ENCODE measurements around the gene SRPX. TPM values are rescaled to one million over a fixed set of nuclear protein-coding genes. Genes with fewer than 3 reads are reported as not detected.

The SRPX gene
- total RNA-seq, 2 donors from 2014 or later = 42.5 to 78.4 TPM

GRCh38 chrX:38224160-38224559, 3.5 kb upstream of the SRPX start:
- DNase-seq (no peak), ATAC-seq (no peak)
- Histone ChIP-seq H3K9me3 (no peaks in the 10 kb centered on the region), H3K4me3 (no peak overlapping the region), H3K36me3 (replicated peaks in 1 of 2; ENCODE audit: insufficient read depth in 1 of 2, low read depth in 2 of 2) (no peaks in the 10 kb centered on the region), H3K27ac (no peak overlapping the region), H3K4me1 (peaks cover 7% of the 10 kb centered on the region), H3K27me3 (no peaks in the 10 kb centered on the region)
- TF ChIP-seq, protein P1, sequence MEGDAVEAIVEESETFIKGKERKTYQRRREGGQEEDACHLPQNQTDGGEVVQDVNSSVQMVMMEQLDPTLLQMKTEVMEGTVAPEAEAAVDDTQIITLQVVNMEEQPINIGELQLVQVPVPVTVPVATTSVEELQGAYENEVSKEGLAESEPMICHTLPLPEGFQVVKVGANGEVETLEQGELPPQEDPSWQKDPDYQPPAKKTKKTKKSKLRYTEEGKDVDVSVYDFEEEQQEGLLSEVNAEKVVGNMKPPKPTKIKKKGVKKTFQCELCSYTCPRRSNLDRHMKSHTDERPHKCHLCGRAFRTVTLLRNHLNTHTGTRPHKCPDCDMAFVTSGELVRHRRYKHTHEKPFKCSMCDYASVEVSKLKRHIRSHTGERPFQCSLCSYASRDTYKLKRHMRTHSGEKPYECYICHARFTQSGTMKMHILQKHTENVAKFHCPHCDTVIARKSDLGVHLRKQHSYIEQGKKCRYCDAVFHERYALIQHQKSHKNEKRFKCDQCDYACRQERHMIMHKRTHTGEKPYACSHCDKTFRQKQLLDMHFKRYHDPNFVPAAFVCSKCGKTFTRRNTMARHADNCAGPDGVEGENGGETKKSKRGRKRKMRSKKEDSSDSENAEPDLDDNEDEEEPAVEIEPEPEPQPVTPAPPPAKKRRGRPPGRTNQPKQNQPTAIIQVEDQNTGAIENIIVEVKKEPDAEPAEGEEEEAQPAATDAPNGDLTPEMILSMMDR (IDR thresholded peaks at IDR 0.05) = no peak
- TF ChIP-seq POLR2A (IDR thresholded peaks at IDR 0.05) = no peak
- intact Hi-C loops (cut with DNase I) = no loop called here

DNA sequence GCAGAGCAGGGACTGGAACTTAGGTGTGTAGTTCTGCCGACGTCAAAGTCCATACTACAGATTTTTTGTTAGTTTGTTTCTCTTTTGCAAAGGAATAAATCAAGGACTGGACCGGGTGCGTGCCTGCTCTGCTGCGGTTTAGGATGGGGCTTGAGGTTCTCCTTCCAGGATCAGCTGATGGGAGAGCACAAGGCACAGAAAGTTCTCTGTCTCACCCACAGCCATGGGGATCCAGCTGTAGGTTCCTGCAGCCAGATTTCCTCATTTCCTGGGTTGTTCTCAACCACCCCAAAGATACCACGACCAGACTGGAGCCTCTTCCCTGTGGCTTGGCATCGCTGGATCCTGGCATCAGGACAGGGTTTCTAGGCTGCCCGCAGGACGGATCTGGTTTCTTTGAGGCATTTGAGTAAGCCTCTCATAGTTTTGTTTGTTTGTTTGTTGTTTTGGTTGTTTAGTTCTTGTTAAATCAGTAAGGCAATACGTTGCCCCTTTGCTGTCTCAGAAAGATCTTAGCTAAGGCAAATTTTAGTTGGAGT, 789 bp upstream of the SRPX start:
- TF ChIP-seq POLR2A (IDR thresholded peaks at IDR 0.05) = no peak
- TF ChIP-seq, protein P1 (IDR thresholded peaks at IDR 0.05) = no peak
- no peak for ATAC-seq
- DNase-seq = no peak
- no peaks in the 10 kb centered on the region for H3K36me3 ChIP-seq (replicated peaks in 1 of 2; ENCODE audit: insufficient read depth in 1 of 2, low read depth in 2 of 2)
- no peak overlapping the region for H3K27ac ChIP-seq
- no peaks in the 10 kb centered on the region for H3K9me3 ChIP-seq
- H3K27me3 ChIP-seq = no peaks in the 10 kb centered on the region
- no peak overlapping the region for H3K4me3 ChIP-seq
- 61 to 90% methylated on average over 7 to 10 of the region's 10 CpGs for WGBS, 2 donors
- H3K4me1 ChIP-seq = peaks cover 7% of the 10 kb centered on the region
- intact Hi-C loops (cut with DNase I) = no loop called here

DNA sequence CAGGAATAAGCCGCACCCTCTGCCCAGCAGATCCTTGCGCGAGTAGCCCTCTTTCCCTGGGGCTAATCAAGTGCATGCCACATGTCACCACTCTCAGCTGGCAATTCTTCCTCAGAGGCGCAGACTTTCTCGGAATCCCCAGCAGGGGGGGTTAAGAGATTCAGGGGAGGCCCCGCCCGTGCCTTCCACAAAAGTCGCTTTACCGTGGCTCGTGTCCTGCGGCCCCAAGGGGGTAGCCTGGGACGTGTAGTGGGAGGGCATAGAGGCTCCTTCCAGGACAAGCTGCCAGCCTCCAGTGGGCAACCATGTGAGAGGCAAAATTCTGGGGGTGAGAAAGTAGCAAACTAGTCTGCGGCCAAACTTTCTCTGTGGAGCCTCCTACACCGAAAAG, 652 bp downstream of the SRPX start:
- 0% methylated on average over 14 of the region's 14 CpGs; no CpG with 5 or more reads in 1 of the 2 donors for WGBS, 2 donors
- no peaks in the 10 kb centered on the region for H3K36me3 ChIP-seq (replicated peaks in 1 of 2; ENCODE audit: insufficient read depth in 1 of 2, low read depth in 2 of 2)
- no peak for TF ChIP-seq POLR2A (IDR thresholded peaks at IDR 0.05)
- TF ChIP-seq, protein P1 (IDR thresholded peaks at IDR 0.05) = peak in 3 of 7 experiments; percentile 11 to 12 (median 12)
- H3K27me3 ChIP-seq = no peaks in the 10 kb centered on the region
- H3K4me3 ChIP-seq = no peak overlapping the region
- intact Hi-C loops (cut with DNase I) = no loop called here
- DNase-seq (peak in 3 of 4 donors; percentile 20 to 37 (median 25)), ATAC-seq (peak; percentile 30)
- peaks cover 7% of the 10 kb centered on the region for H3K4me1 ChIP-seq
- no peaks in the 10 kb centered on the region for H3K9me3 ChIP-seq
- H3K27ac ChIP-seq = no peak overlapping the region

GRCh38 chrX:38216642-38217041, 4.0 kb downstream of the SRPX start:
- no peak overlapping the region for H3K27ac ChIP-seq
- ATAC-seq (no peak), DNase-seq (no peak)
- intact Hi-C loops (cut with DNase I) = no loop called here
- no peaks in the 10 kb centered on the region for H3K27me3 ChIP-seq
- H3K4me3 ChIP-seq = no peak overlapping the region
- no peaks in the 10 kb centered on the region for H3K9me3 ChIP-seq
- H3K36me3 ChIP-seq (replicated peaks in 1 of 2; ENCODE audit: insufficient read depth in 1 of 2, low read depth in 2 of 2) = no peaks in the 10 kb centered on the region
- TF ChIP-seq, protein P1 (IDR thresholded peaks at IDR 0.05) = no peak
- TF ChIP-seq POLR2A (IDR thresholded peaks at IDR 0.05) = no peak
- 63 to 65% methylated on average over 5 of the region's 5 CpGs for WGBS, 2 donors
- H3K4me1 ChIP-seq = peaks cover 7% of the 10 kb centered on the region
